OCI-LY3 (cell line): Measurements from ENCODE around the gene C20orf96.

Source experiments
- CTCF ChIP-seq: fragments of 200-600, 300-600 bp; sonication (generic); IDR thresholded peaks from 2 replicates; pipeline ENCODE4 v1.5.1; 2014; ENCODE audit warnings: antibody characterized with exemption, low read length, low read depth
- EZH2phosphoT487 ChIP-seq: fragments of 200-600 bp; shearing (Covaris generic); IDR thresholded peaks from 2 replicates; pipeline ENCODE4 v1.6.1; 2018; ENCODE audit warnings: antibody characterized with exemption, mixed run types, low read depth

DNA sequence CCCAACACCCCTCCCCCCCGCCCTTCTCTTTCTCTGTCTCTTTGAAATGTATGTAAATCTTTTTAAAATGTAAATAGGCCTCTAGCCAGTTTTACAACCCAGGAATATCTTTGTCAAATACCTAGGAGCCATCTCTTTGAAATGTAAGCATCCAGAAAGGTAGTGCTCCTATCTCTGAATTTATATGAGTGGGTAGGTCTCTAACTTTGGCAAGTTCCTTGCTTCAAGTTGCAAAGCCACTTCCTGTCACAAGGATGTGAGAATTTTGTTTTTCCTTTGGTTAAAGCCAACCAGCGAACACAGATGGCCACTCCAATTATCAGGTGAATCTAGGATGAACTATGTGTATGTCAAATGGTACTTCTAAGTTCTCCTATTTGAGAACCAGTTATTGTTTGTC, 39.2 kb downstream of the C20orf96 start:
- TF ChIP-seq CTCF = no peak
- no peak for TF ChIP-seq EZH2phosphoT487
